Hypothalamus (tissue), 51 donors: ENCODE results near the gene TMEM150C.
"Not testable (repeated sequence)": the region's sequence is repeated elsewhere in the genome, so short reads cannot be mapped to it uniquely, and the experiment has no call there.

ENCODE experiments used
- DNase-seq, 51 donors: peaks; one replicate each; lab custom pipeline; 2025; lab: John Stamatoyannopoulos, UW

TMEM150C gene

GRCh38 chr4:82480771-82481505 is 80.8 kb downstream of the TMEM150C start:
- no peak for DNase-seq

- no peak for DNase-seq
These were observed 82.2 kb downstream of the TMEM150C start for GRCh38 chr4:82479562-82479961.

- DNase-seq = not testable (repeated sequence)
These were observed 84.3 kb downstream of the TMEM150C start for GRCh38 chr4:82477469-82477868.

GRCh38 chr4:82475931-82476330 is 85.9 kb downstream of the TMEM150C start:
- DNase-seq = not testable (repeated sequence)

- no peak for DNase-seq
These were observed 88.1 kb downstream of the TMEM150C start for GRCh38 chr4:82473621-82474164.

- not testable (repeated sequence) for DNase-seq
These were observed 88.7 kb downstream of the TMEM150C start for GRCh38 chr4:82473080-82473479.

- peak in 9 of 51 donors; percentile 2 to 42 (median 12) for DNase-seq
These were observed 91.9 kb downstream of the TMEM150C start for GRCh38 chr4:82469791-82470345.

GRCh38 chr4:82467471-82467870 is 94.3 kb downstream of the TMEM150C start:
- no peak for DNase-seq

GRCh38 chr4:82463221-82463620 is 98.6 kb downstream of the TMEM150C start:
- DNase-seq = no peak

GRCh38 chr4:82462415-82462831 is 99.4 kb downstream of the TMEM150C start:
- peak; percentile 4 to 93 (median 72) for DNase-seq

- no peak for DNase-seq
These were observed 100.1 kb downstream of the TMEM150C start for GRCh38 chr4:82461710-82462109.

GRCh38 chr4:82458729-82459128 is 103.1 kb downstream of the TMEM150C start:
- peak in 1 of 51 donors; percentile 5 for DNase-seq

GRCh38 chr4:82457266-82457665 is 104.5 kb downstream of the TMEM150C start:
- no peak for DNase-seq

GRCh38 chr4:82452026-82452425 is 109.8 kb downstream of the TMEM150C start:
- DNase-seq = no peak

GRCh38 chr4:82450966-82451755 is 110.6 kb downstream of the TMEM150C start:
- DNase-seq = no peak

GRCh38 chr4:82447886-82448285 is 113.9 kb downstream of the TMEM150C start:
- no peak for DNase-seq

- no peak for DNase-seq
These were observed 122.7 kb downstream of the TMEM150C start for GRCh38 chr4:82439088-82439487.

- no peak for DNase-seq
These were observed 124.3 kb downstream of the TMEM150C start for GRCh38 chr4:82437285-82438005.

- DNase-seq = no peak
These were observed 125.0 kb downstream of the TMEM150C start for GRCh38 chr4:82436780-82437179.

- DNase-seq = no peak
These were observed 125.7 kb downstream of the TMEM150C start for GRCh38 chr4:82436130-82436529.

GRCh38 chr4:82434949-82435348 is 126.8 kb downstream of the TMEM150C start:
- no peak for DNase-seq
